GM18499 (cell line): ENCODE measurements around the gene CNOT3.

Experiments
- ATAC-seq: cut with Tn5 transposase; IDR thresholded peaks from one replicate; pipeline ENCODE4 v1.9.1; 2021; ENCODE audit warnings: moderate number of reproducible peaks; ENCODE audit not compliant: insufficient read depth, unreplicated experiment

The CNOT3 gene

GRCh38 chr19:54145541-54146158 lies 8.1 kb downstream of the CNOT3 start:
- ATAC-seq: no peak

- no peak for ATAC-seq
Observed at GRCh38 chr19:54147676-54148075, 10.1 kb downstream of the CNOT3 start.

GRCh38 chr19:54148158-54148557 lies 10.6 kb downstream of the CNOT3 start:
- no peak for ATAC-seq

GRCh38 chr19:54149021-54149812 lies 11.7 kb downstream of the CNOT3 start:
- no peak for ATAC-seq

- ATAC-seq: no peak
Observed at GRCh38 chr19:54151362-54152035, 13.9 kb downstream of the CNOT3 start.

- no peak for ATAC-seq
Observed at GRCh38 chr19:54152267-54152666, 14.7 kb downstream of the CNOT3 start.

GRCh38 chr19:54152878-54153524 lies 15.4 kb downstream of the CNOT3 start:
- ATAC-seq: no peak

GRCh38 chr19:54153731-54154326 lies 16.3 kb downstream of the CNOT3 start:
- no peak for ATAC-seq

- ATAC-seq: no peak
Observed at GRCh38 chr19:54154603-54155345, 17.2 kb downstream of the CNOT3 start.

GRCh38 chr19:54155694-54156093 lies 18.1 kb downstream of the CNOT3 start:
- no peak for ATAC-seq

- no peak for ATAC-seq
Observed at GRCh38 chr19:54156490-54156889, 18.9 kb downstream of the CNOT3 start.

GRCh38 chr19:54156953-54157352 lies 19.4 kb downstream of the CNOT3 start:
- no peak for ATAC-seq

- no peak for ATAC-seq
Observed at GRCh38 chr19:54158812-54159351, 21.3 kb downstream of the CNOT3 start.

- ATAC-seq: peak; percentile 83
Observed at GRCh38 chr19:54159352-54160181, 22.0 kb downstream of the CNOT3 start, which contains the start of gene LENG1. Gene LENG1 (minus strand): TSS chr19:54159721. CDS start chr19:54159695, 26 bp downstream.

- ATAC-seq: no peak
Observed at GRCh38 chr19:54160182-54160811, 22.7 kb downstream of the CNOT3 start.

- no peak for ATAC-seq
Observed at GRCh38 chr19:54160854-54161253, 23.3 kb downstream of the CNOT3 start.

- ATAC-seq: no peak
Observed at GRCh38 chr19:54162241-54162805, 24.8 kb downstream of the CNOT3 start.

- no peak for ATAC-seq
Observed at GRCh38 chr19:54162884-54163283, 25.3 kb downstream of the CNOT3 start.
